Astrocyte (in vitro differentiated cells and primary cell): ENCODE results near the gene AKR1C4. TPM values are rescaled to one million over a fixed set of nuclear protein-coding genes. Genes with fewer than 3 reads are reported as not detected.
"Not testable (repeated sequence)": the region's sequence is repeated elsewhere in the genome, so short reads cannot be mapped to it uniquely, and the experiment has no call there.

Experiments
- DNase-seq: peaks from one replicate; pipeline ENCODE4 v3.0.0-alpha.2; 2010; ENCODE audit warnings: low read depth
- FAIRE-seq: peaks from 2 replicates; lab custom pipeline; 2011; peaks lifted over from hg19 to GRCh38; lab: Jason Lieb, UNC
- H2AFZ ChIP-seq: 2 replicates; pipeline ENCODE4 v1.6.0; 2012; ENCODE audit warnings: low read depth, low read length, inconsistent platforms
- H3K27ac ChIP-seq: 2 replicates; pipeline ENCODE4 v1.5.1; 2011; ENCODE audit warnings: low read depth, low read length, inconsistent platforms
- H3K27me3 ChIP-seq: 2 replicates; pipeline ENCODE4 v1.6.0; 2011; ENCODE audit warnings: low read length, inconsistent platforms; ENCODE audit not compliant: insufficient read depth
- H3K36me3 ChIP-seq: 2 replicates; pipeline ENCODE4 v1.5.1; 2011; ENCODE audit warnings: low read length, inconsistent platforms; ENCODE audit not compliant: insufficient read depth
- H3K4me1 ChIP-seq: 2 replicates; pipeline ENCODE4 v1.5.1; 2011; ENCODE audit warnings: low read length, inconsistent platforms; ENCODE audit not compliant: insufficient read depth
- H3K4me2 ChIP-seq: 2 replicates; pipeline ENCODE4 v1.6.0; 2012; ENCODE audit warnings: low read length, inconsistent platforms
- H3K4me3 ChIP-seq: 2 replicates; pipeline ENCODE4 v1.5.1; 2011; ENCODE audit warnings: low read depth, mild to moderate bottlenecking, low read length, inconsistent platforms; ENCODE audit not compliant: insufficient read depth
- H3K79me2 ChIP-seq: 2 replicates; pipeline ENCODE4 v1.6.0; 2012; ENCODE audit warnings: mild to moderate bottlenecking, low read length, inconsistent platforms; ENCODE audit not compliant: insufficient read depth
- H3K9ac ChIP-seq: 2 replicates; pipeline ENCODE4 v1.6.0; 2012; ENCODE audit warnings: mild to moderate bottlenecking, low read length, inconsistent platforms
- H3K9me3 ChIP-seq: 2 replicates; pipeline ENCODE4 v1.5.1; 2012; ENCODE audit warnings: low read depth, mild to moderate bottlenecking, low read length, inconsistent platforms; ENCODE audit not compliant: insufficient read depth
- H4K20me1 ChIP-seq: 2 replicates; pipeline ENCODE4 v1.6.0; 2012; ENCODE audit warnings: low read length, inconsistent platforms; ENCODE audit not compliant: insufficient read depth
- H3K27ac Mint-ChIP-seq: one replicate; pipeline ENCODE4 v1.8.0; 2021; ENCODE audit warnings: mild to moderate bottlenecking, mixed read lengths; ENCODE audit not compliant: unreplicated experiment
- H3K27me3 Mint-ChIP-seq: one replicate; pipeline ENCODE4 v1.8.0; 2021; ENCODE audit warnings: low read depth, mixed read lengths; ENCODE audit not compliant: unreplicated experiment
- H3K36me3 Mint-ChIP-seq: one replicate; pipeline ENCODE4 v1.8.0; 2021; ENCODE audit warnings: low read depth, mixed read lengths; ENCODE audit not compliant: unreplicated experiment
- H3K4me1 Mint-ChIP-seq: one replicate; pipeline ENCODE4 v1.8.0; 2021; ENCODE audit warnings: low read depth, mixed read lengths; ENCODE audit not compliant: unreplicated experiment
- H3K4me3 Mint-ChIP-seq: one replicate; pipeline ENCODE4 v1.8.0; 2021; ENCODE audit warnings: mild to moderate bottlenecking, moderate library complexity, mixed read lengths; ENCODE audit not compliant: unreplicated experiment
- H3K9me3 Mint-ChIP-seq: one replicate; pipeline ENCODE4 v1.8.0; 2021; ENCODE audit warnings: mild to moderate bottlenecking, mixed read lengths; ENCODE audit not compliant: unreplicated experiment
- CTCF ChIP-seq: IDR thresholded peaks from 2 replicates; pipeline ENCODE4 v1.5.1; 2011; ENCODE audit warnings: low read depth, mild to moderate bottlenecking, inconsistent platforms, low read length, moderate library complexity; ENCODE audit not compliant: insufficient read depth
- EZH2 ChIP-seq: IDR thresholded peaks from 2 replicates; pipeline ENCODE4 v1.6.1; 2012; ENCODE audit warnings: mild to moderate bottlenecking, low read length, inconsistent platforms; ENCODE audit not compliant: insufficient read depth
- total RNA-seq: library from RNA; stranded (reverse); gene quantifications from 2 replicates; pipeline ENCODE4 v1.2.1, GENCODE V29; 2021

Gene AKR1C4
- total RNA-seq, 1 donor from 2014 or later = not detected

GRCh38 chr10:5180503-5180902 lies 16.1 kb upstream of the AKR1C4 start:
- H3K27ac ChIP-seq, H3K9ac ChIP-seq, H3K27me3 ChIP-seq, H3K27ac Mint-ChIP-seq, H3K4me1 Mint-ChIP-seq, H3K4me1 ChIP-seq, H3K4me3 Mint-ChIP-seq, H3K9me3 ChIP-seq, H3K27me3 Mint-ChIP-seq, H3K36me3 ChIP-seq, H3K36me3 Mint-ChIP-seq, H3K79me2 ChIP-seq, H3K4me3 ChIP-seq, DNase-seq, H3K9me3 Mint-ChIP-seq, FAIRE-seq, H4K20me1 ChIP-seq, H2AFZ ChIP-seq, H3K4me2 ChIP-seq: not testable (repeated sequence)

GRCh38 chr10:5183923-5184322 lies 12.7 kb upstream of the AKR1C4 start:
- no peaks in the 10 kb centered on the region for H3K4me1 ChIP-seq
- no peak overlapping the region for H2AFZ ChIP-seq
- no peaks in the 10 kb centered on the region for H3K27me3 ChIP-seq
- no peak overlapping the region for H3K4me2 ChIP-seq
- Mint-ChIP-seq H3K27ac (no peak overlapping the region), H3K27me3 (peaks cover 2% of the 10 kb centered on the region), H3K4me3 (no peak overlapping the region), H3K9me3 (peaks cover 2% of the 10 kb centered on the region), H3K4me1 (no peaks in the 10 kb centered on the region), H3K36me3 (no peaks in the 10 kb centered on the region)
- H3K36me3 ChIP-seq = no peaks in the 10 kb centered on the region
- H4K20me1 ChIP-seq = no peaks in the 10 kb centered on the region
- no peak for FAIRE-seq
- no peak for TF ChIP-seq EZH2
- TF ChIP-seq CTCF = no peak
- no peak overlapping the region for H3K4me3 ChIP-seq
- H3K9me3 ChIP-seq = no peaks in the 10 kb centered on the region
- H3K79me2 ChIP-seq = no peaks in the 10 kb centered on the region
- DNase-seq = no peak
- no peak overlapping the region for H3K9ac ChIP-seq
- H3K27ac ChIP-seq = no peak overlapping the region

GRCh38 chr10:5184987-5185775 lies 11.5 kb upstream of the AKR1C4 start, which contains the start of gene AKR1C8:
Gene AKR1C8 (minus strand): TSS chr10:5185150. CDS start chr10:5185104, 46 bp downstream.
- H2AFZ ChIP-seq = no peak within 1 kb of the TSS
- no peak within 1 kb of the TSS for H3K4me3 ChIP-seq

More at GRCh38 chr10:5184987-5185775, 11.5 kb upstream of the AKR1C4 start, which contains the start of gene AKR1C8:
- Histone ChIP-seq H4K20me1 (no peaks in the 10 kb centered on the region), H3K9ac (no peak within 1 kb of the TSS), H3K27me3 (no peaks in the 10 kb centered on the region), H3K79me2 (no peaks in the 10 kb centered on the region), H3K4me2 (no peak within 1 kb of the TSS), H3K27ac (no peak within 1 kb of the TSS), H3K36me3 (no peaks in the 10 kb centered on the region), H3K4me1 (no peaks in the 10 kb centered on the region), H3K9me3 (no peaks in the 10 kb centered on the region)
- H3K36me3 Mint-ChIP-seq = no peaks in the 10 kb centered on the region
- no peak for FAIRE-seq
- no peaks in the 10 kb centered on the region for H3K27me3 Mint-ChIP-seq
- no peak for TF ChIP-seq EZH2
- no peak for TF ChIP-seq CTCF
- no peak for DNase-seq
- no peak within 1 kb of the TSS for H3K4me3 Mint-ChIP-seq
- H3K4me1 Mint-ChIP-seq = no peaks in the 10 kb centered on the region
- no peak within 1 kb of the TSS for H3K27ac Mint-ChIP-seq
- H3K9me3 Mint-ChIP-seq = peaks cover 2% of the 10 kb centered on the region
